ENCODE data around the gene C19orf81. TPM values are rescaled to one million over a fixed set of nuclear protein-coding genes. Genes with fewer than 3 reads are reported as not detected.

Gene C19orf81
- total and polyA plus RNA-seq, 9 of the 15 experiments (the other 6 are each of a cell fraction or from before 2014, with no cell fraction given), result 2.5 to 42.9 (median 33.0) TPM; not detected in 4

- TF ChIP-seq ZBTB9 (CRISPR knock-in tag; IDR thresholded peaks at IDR 0.05) (no peak), MCM7 (IDR thresholded peaks at IDR 0.05) (no peak), GTF2B (IDR thresholded peaks at IDR 0.05; ENCODE audit: extremely low read depth, insufficient read length) (no peak), ATF6 (CRISPR knock-in tag; IDR thresholded peaks at IDR 0.05) (no peak), ZNF57 (CRISPR knock-in tag; IDR thresholded peaks at IDR 0.05) (no peak), ZBTB33 (CRISPR knock-in tag; IDR thresholded peaks at IDR 0.05) (0 out of 2 replicates have a peak, but pooled peaks have one; percentile 15), MYC (IDR thresholded peaks at IDR 0.05; ENCODE audit: low read depth, low read length) (no peak; the same call in 1 of the 2 replicates), MYC (CRISPR knock-in tag; IDR thresholded peaks at IDR 0.05; ENCODE audit: borderline replicate concordance, low read depth) (peak; percentile 69; the same call in 1 of the 2 replicates), ZNF77 (CRISPR knock-in tag; IDR thresholded peaks at IDR 0.05) (no peak), ZNF175 (CRISPR knock-in tag; IDR thresholded peaks at IDR 0.05; ENCODE audit: low read depth) (no peak), ZNF274 (IDR thresholded peaks at IDR 0.05; ENCODE audit: borderline replicate concordance, low read depth, low read length) (no peak), CUX1 (CRISPR knock-in tag; IDR thresholded peaks at IDR 0.05) (no peak), ADNP (tag; IDR thresholded peaks at IDR 0.05) (no peak), NFE2 (IDR thresholded peaks at IDR 0.05; ENCODE audit: low read depth) (no peak), RNF2 (IDR thresholded peaks at IDR 0.05) (peak; percentile 31; the same call in 1 of the 2 replicates)
Observed at GRCh38 chr19:50679177-50680125, 30.2 kb downstream of the C19orf81 start (continued).

Measured in K562 (cell line).